HL-60 (cell line): Measurements from ENCODE around the gene RANBP3.

Experiments used
- POLR2AphosphoS5 ChIP-seq: IDR thresholded peaks from 2 replicates; pipeline ENCODE4 v1.6.1; 2012; ENCODE audit warnings: low read depth
- TF ChIP-seq, protein P1 (sequence below): IDR thresholded peaks from one replicate; pipeline ENCODE4 v1.5.1; 2011; ENCODE audit warnings: low read length, control low read depth, inconsistent platforms; ENCODE audit not compliant: insufficient read depth
- TF ChIP-seq, protein P2 (sequence below): IDR thresholded peaks from 2 replicates; pipeline ENCODE4 v1.6.1; 2012; ENCODE audit warnings: low read depth; ENCODE audit not compliant: insufficient replicate concordance

DNA sequence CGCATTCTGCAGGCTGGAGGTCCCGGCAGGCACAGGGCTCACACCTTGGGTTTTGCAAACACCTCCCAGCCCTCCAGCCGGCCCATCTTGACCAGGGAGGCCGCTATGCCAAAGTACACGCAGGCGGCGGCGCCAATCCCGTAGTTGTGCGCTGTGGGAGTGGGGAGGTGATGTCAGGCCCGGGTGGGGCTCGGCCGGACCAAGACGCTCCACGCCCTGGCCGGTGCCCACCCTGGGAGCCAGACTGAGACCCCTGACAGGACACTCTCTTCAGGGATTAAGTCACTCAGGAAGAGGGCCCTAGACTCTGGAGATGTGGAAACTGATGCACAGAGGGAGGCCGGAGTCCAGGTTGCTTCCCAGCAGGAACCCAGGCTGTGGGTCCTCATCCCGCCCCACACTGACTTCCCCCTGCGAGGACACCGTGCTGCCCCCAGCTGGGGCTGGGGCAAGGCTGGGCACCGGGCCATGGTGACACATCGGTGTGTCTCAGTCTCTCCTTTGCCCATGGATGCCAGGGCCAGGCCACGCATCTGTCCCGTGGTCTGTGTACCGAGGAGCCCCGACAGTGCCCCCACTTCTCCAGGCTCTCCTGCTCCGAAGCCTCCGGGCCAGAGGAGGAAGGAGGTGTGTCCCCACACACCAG, 83.1 kb downstream of the RANBP3 start:
- TF ChIP-seq, protein P1, sequence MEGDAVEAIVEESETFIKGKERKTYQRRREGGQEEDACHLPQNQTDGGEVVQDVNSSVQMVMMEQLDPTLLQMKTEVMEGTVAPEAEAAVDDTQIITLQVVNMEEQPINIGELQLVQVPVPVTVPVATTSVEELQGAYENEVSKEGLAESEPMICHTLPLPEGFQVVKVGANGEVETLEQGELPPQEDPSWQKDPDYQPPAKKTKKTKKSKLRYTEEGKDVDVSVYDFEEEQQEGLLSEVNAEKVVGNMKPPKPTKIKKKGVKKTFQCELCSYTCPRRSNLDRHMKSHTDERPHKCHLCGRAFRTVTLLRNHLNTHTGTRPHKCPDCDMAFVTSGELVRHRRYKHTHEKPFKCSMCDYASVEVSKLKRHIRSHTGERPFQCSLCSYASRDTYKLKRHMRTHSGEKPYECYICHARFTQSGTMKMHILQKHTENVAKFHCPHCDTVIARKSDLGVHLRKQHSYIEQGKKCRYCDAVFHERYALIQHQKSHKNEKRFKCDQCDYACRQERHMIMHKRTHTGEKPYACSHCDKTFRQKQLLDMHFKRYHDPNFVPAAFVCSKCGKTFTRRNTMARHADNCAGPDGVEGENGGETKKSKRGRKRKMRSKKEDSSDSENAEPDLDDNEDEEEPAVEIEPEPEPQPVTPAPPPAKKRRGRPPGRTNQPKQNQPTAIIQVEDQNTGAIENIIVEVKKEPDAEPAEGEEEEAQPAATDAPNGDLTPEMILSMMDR: no peak
- no peak for TF ChIP-seq POLR2AphosphoS5
- TF ChIP-seq, protein P2, sequence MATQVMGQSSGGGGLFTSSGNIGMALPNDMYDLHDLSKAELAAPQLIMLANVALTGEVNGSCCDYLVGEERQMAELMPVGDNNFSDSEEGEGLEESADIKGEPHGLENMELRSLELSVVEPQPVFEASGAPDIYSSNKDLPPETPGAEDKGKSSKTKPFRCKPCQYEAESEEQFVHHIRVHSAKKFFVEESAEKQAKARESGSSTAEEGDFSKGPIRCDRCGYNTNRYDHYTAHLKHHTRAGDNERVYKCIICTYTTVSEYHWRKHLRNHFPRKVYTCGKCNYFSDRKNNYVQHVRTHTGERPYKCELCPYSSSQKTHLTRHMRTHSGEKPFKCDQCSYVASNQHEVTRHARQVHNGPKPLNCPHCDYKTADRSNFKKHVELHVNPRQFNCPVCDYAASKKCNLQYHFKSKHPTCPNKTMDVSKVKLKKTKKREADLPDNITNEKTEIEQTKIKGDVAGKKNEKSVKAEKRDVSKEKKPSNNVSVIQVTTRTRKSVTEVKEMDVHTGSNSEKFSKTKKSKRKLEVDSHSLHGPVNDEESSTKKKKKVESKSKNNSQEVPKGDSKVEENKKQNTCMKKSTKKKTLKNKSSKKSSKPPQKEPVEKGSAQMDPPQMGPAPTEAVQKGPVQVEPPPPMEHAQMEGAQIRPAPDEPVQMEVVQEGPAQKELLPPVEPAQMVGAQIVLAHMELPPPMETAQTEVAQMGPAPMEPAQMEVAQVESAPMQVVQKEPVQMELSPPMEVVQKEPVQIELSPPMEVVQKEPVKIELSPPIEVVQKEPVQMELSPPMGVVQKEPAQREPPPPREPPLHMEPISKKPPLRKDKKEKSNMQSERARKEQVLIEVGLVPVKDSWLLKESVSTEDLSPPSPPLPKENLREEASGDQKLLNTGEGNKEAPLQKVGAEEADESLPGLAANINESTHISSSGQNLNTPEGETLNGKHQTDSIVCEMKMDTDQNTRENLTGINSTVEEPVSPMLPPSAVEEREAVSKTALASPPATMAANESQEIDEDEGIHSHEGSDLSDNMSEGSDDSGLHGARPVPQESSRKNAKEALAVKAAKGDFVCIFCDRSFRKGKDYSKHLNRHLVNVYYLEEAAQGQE: no peak
